ENCODE results near the gene TVP23A.

TVP23A gene

GRCh38 chr16:10728003-10728887, 90.3 kb downstream of the TVP23A start:
- DNase-seq (ENCODE audit: low read depth), result no peak
- no peak for TF ChIP-seq CTCF (IDR thresholded peaks at IDR 0.05; ENCODE audit: insufficient read depth, low read depth, low read length, missing control alignments)

More at GRCh38 chr16:10728003-10728887, 90.3 kb downstream of the TVP23A start:
- H3K4me3 ChIP-seq (ENCODE audit: low read length), result no peak overlapping the region

Data from epithelial cell of esophagus (primary cell).